ENCODE measurements around the gene RBM45. TPM values are rescaled to one million over a fixed set of nuclear protein-coding genes. Genes with fewer than 3 reads are reported as not detected.

RBM45 gene
- 10 to 100 TPM in 2 of 4 donors, 1 to 10 TPM in 2; 7.0 to 14.1 (median 9.7) TPM for total RNA-seq

GRCh38 chr2:178112202-178113152 lies at the start of gene RBM45:
TSS of gene RBM45 (plus strand) at chr2:178112437. CDS start at chr2:178112547, 110 bp downstream.
- TF ChIP-seq CTCF (IDR thresholded peaks at IDR 0.05; ENCODE audit: low read depth), result no peak

- no peak for TF ChIP-seq CTCF (IDR thresholded peaks at IDR 0.05; ENCODE audit: low read depth)
These were observed 45.9 kb upstream of the RBM45 start for GRCh38 chr2:178066324-178066723.

- TF ChIP-seq CTCF (IDR thresholded peaks at IDR 0.05; ENCODE audit: low read depth), result no peak
These were observed 45.2 kb upstream of the RBM45 start for GRCh38 chr2:178066890-178067669.

- TF ChIP-seq CTCF (IDR thresholded peaks at IDR 0.05; ENCODE audit: low read depth), result no peak
These were observed 43.3 kb upstream of the RBM45 start for GRCh38 chr2:178068823-178069454.

- no peak for TF ChIP-seq CTCF (IDR thresholded peaks at IDR 0.05; ENCODE audit: low read depth)
These were observed 42.7 kb upstream of the RBM45 start for GRCh38 chr2:178069551-178069950.

- no peak for TF ChIP-seq CTCF (IDR thresholded peaks at IDR 0.05; ENCODE audit: low read depth)
These were observed 41.4 kb upstream of the RBM45 start for GRCh38 chr2:178070824-178071223.

Data from subcutaneous adipose tissue (tissue), 4 donors.